ENCODE data around the gene UBXN6.

GRCh38 chr19:4456476-4456842 is 1.1 kb downstream of the UBXN6 start:
- TF ChIP-seq CTCF (IDR thresholded peaks at IDR 0.05; ENCODE audit: borderline replicate concordance, extremely low read depth, low read length, poor library complexity, severe bottlenecking) (no peak), EZH2 (IDR thresholded peaks at IDR 0.05; ENCODE audit: borderline replicate concordance, low read depth, low read length, severe bottlenecking) (no peak)

Data from DND-41 (cell line).